ENCODE measurements around the gene DOK3.

GRCh38 chr5:177496727-177497291 lies 12.8 kb downstream of the DOK3 start:
- TF ChIP-seq KDM1A (IDR thresholded peaks at IDR 0.05; ENCODE audit: low read depth) (no peak), POLR2A (IDR thresholded peaks at IDR 0.05; ENCODE audit: low read length) (peak; percentile 31), E2F6 (IDR thresholded peaks at IDR 0.05; ENCODE audit: borderline replicate concordance, low read depth) (no peak), JUN (IDR thresholded peaks at IDR 0.05) (no peak), CTCF (IDR thresholded peaks at IDR 0.05) (no peak), POLR2AphosphoS2 (conservative IDR thresholded peaks at IDR 0.05; ENCODE audit: low read length) (no peak), RAD21 (conservative IDR thresholded peaks at IDR 0.05 in 1 of 2, IDR thresholded peaks at IDR 0.05 in 1 of 2) (no peak), ZFP36 (IDR thresholded peaks at IDR 0.05; ENCODE audit: borderline replicate concordance, partially characterized antibody) (no peak), NR3C1 (IDR thresholded peaks at IDR 0.05) (no peak), REST (IDR thresholded peaks at IDR 0.05) (no peak), MAX (IDR thresholded peaks at IDR 0.05) (no peak), SREBF2 (IDR thresholded peaks at IDR 0.05) (no peak), EHMT2 (IDR thresholded peaks at IDR 0.05; ENCODE audit: low read depth) (no peak), FOSB (CRISPR knock-in tag; IDR thresholded peaks at IDR 0.05) (no peak)

Data from A549 (cell line).